Fibroblast of skin of left quadriceps (primary cell): ENCODE results near the gene ITGAX.

Experiments used
- DNase-seq, 2 experiments: peaks; one replicate each; pipeline ENCODE4 v3.0.0-alpha.2; 2013; ENCODE audit warnings: low read depth in 2 of 2

ITGAX gene

GRCh38 chr16:31373235-31373634 lies 18.3 kb downstream of the ITGAX start:
- no peak for DNase-seq

- DNase-seq = no peak
Observed at GRCh38 chr16:31375231-31375630, 20.3 kb downstream of the ITGAX start.

- DNase-seq = no peak
Observed at GRCh38 chr16:31376705-31377104, 21.7 kb downstream of the ITGAX start.

GRCh38 chr16:31377210-31377903 lies 22.4 kb downstream of the ITGAX start:
- no peak for DNase-seq

GRCh38 chr16:31380201-31380600 lies 25.2 kb downstream of the ITGAX start:
- DNase-seq = no peak

GRCh38 chr16:31382485-31383161 lies 27.6 kb downstream of the ITGAX start:
- DNase-seq = peak in 1 of 2 experiments; percentile 1

GRCh38 chr16:31385680-31386079 lies 30.7 kb downstream of the ITGAX start:
- no peak for DNase-seq

- no peak for DNase-seq
Observed at GRCh38 chr16:31386157-31386984, 31.4 kb downstream of the ITGAX start.

- no peak for DNase-seq
Observed at GRCh38 chr16:31388535-31388934, 33.6 kb downstream of the ITGAX start.

GRCh38 chr16:31390504-31391041 lies 35.6 kb downstream of the ITGAX start:
- DNase-seq = no peak

GRCh38 chr16:31393056-31393455 lies 38.1 kb downstream of the ITGAX start, which contains the start of gene ITGAD:
Gene ITGAD (plus strand): TSS chr16:31393335. CDS start chr16:31393361, 26 bp downstream.
- no peak for DNase-seq

GRCh38 chr16:31395647-31396046 lies 40.7 kb downstream of the ITGAX start:
- DNase-seq = no peak

- DNase-seq = no peak
Observed at GRCh38 chr16:31397096-31397660, 42.2 kb downstream of the ITGAX start.

- DNase-seq = no peak
Observed at GRCh38 chr16:31397701-31398100, 42.7 kb downstream of the ITGAX start.

GRCh38 chr16:31400191-31400590 lies 45.2 kb downstream of the ITGAX start:
- no peak for DNase-seq

GRCh38 chr16:31401436-31401835 lies 46.5 kb downstream of the ITGAX start:
- no peak for DNase-seq

- DNase-seq = no peak
Observed at GRCh38 chr16:31402687-31403086, 47.7 kb downstream of the ITGAX start.

GRCh38 chr16:31403590-31404352 lies 48.8 kb downstream of the ITGAX start:
- DNase-seq = no peak

GRCh38 chr16:31404353-31405064 lies 49.5 kb downstream of the ITGAX start:
- DNase-seq = no peak

GRCh38 chr16:31407406-31407805 lies 52.4 kb downstream of the ITGAX start:
- no peak for DNase-seq
